NCI-H2196 (cell line): ENCODE data around the gene OSCP1.

Experiments
- DNase-seq: peaks from one replicate; lab custom pipeline; 2025; ENCODE audit not compliant: unreplicated experiment; lab: John Stamatoyannopoulos, UW

OSCP1 gene

GRCh38 chr1:36475341-36475740, 25.1 kb upstream of the OSCP1 start:
- DNase-seq: no peak

- DNase-seq: no peak
Observed at GRCh38 chr1:36472656-36473055, 22.4 kb upstream of the OSCP1 start.

GRCh38 chr1:36471830-36472641, 21.8 kb upstream of the OSCP1 start:
- no peak for DNase-seq

- no peak for DNase-seq
Observed at GRCh38 chr1:36469163-36469562, 18.9 kb upstream of the OSCP1 start.

- DNase-seq: no peak
Observed at GRCh38 chr1:36467700-36468455, 17.6 kb upstream of the OSCP1 start.

GRCh38 chr1:36467027-36467410, 16.8 kb upstream of the OSCP1 start:
- DNase-seq: no peak

GRCh38 chr1:36466370-36467026, 16.2 kb upstream of the OSCP1 start:
- no peak for DNase-seq

GRCh38 chr1:36465731-36466369, 15.6 kb upstream of the OSCP1 start:
- DNase-seq: no peak

- peak; percentile 71 for DNase-seq
Observed at GRCh38 chr1:36464605-36465393, 14.5 kb upstream of the OSCP1 start.

GRCh38 chr1:36463803-36464604, 13.8 kb upstream of the OSCP1 start, which contains the start of gene MRPS15:
Gene MRPS15, minus strand, starts transcription at chr1:36464384. Its CDS starts 109 bp downstream, at chr1:36464275.
- DNase-seq: peak; percentile 95

- no peak for DNase-seq
Observed at GRCh38 chr1:36463463-36463802, 13.2 kb upstream of the OSCP1 start.

GRCh38 chr1:36458910-36459309, 8.7 kb upstream of the OSCP1 start:
- no peak for DNase-seq

GRCh38 chr1:36457691-36458090, 7.4 kb upstream of the OSCP1 start:
- DNase-seq: no peak

GRCh38 chr1:36456391-36456928, 6.2 kb upstream of the OSCP1 start:
- DNase-seq: no peak

GRCh38 chr1:36455386-36455785, 5.1 kb upstream of the OSCP1 start:
- DNase-seq: no peak

GRCh38 chr1:36453600-36454388, 3.5 kb upstream of the OSCP1 start:
- DNase-seq: no peak

- no peak for DNase-seq
Observed at GRCh38 chr1:36453051-36453450, 2.8 kb upstream of the OSCP1 start.

GRCh38 chr1:36450919-36451305, 661 bp upstream of the OSCP1 start:
- DNase-seq: no peak
